Endothelial cell of umbilical vein (primary cell): Measurements from ENCODE around the gene ATXN10. TPM values are rescaled to one million over a fixed set of nuclear protein-coding genes. Genes with fewer than 3 reads are reported as not detected.

Experiments
- BruUV-seq: library from RNA; stranded (reverse); fragments of 400-500 nt; replicated peaks from 2 replicates; lab custom pipeline; 2021; lab: Mats Ljungman, UMichigan
- CTCF ChIA-PET: fragments of 300-600, 350-600 bp; sonication (Branson Sonifier 250); formaldehyde crosslinking; loops from one replicate; lab custom pipeline; 2021; ENCODE audit warnings: antibody characterized with exemption, inconsistent platforms; lab: Charles Lee
- POLR2A ChIA-PET: fragments of 300-600, 350-600 bp; sonication (Branson Sonifier 250); formaldehyde crosslinking; loops from one replicate; lab custom pipeline; 2021; ENCODE audit warnings: antibody characterized with exemption, inconsistent platforms; lab: Charles Lee
- DNase-seq: peaks from one replicate; pipeline ENCODE4 v3.0.0-alpha.2; 2011; ENCODE audit warnings: low read depth, low spot score
- FAIRE-seq: peaks from 2 replicates; lab custom pipeline; 2011; peaks lifted over from hg19 to GRCh38; lab: Jason Lieb, UNC
- H2AFZ ChIP-seq: 2 replicates; pipeline ENCODE4 v1.6.0; 2012; ENCODE audit warnings: low read depth, low read length, control low read depth, inconsistent platforms
- H3K27ac ChIP-seq: 2 replicates; pipeline ENCODE4 v1.5.1; 2011; ENCODE audit warnings: low read depth, mild to moderate bottlenecking, control low read depth, low read length, moderate library complexity; ENCODE audit not compliant: insufficient read depth
- H3K27me3 ChIP-seq, 2 experiments: 2 replicates each; pipeline versions ENCODE4 v1.6.0 to v1.6.1; 2011; ENCODE audit warnings: low read length in 2 of 2, mixed read lengths in 1 of 2; ENCODE audit not compliant: control insufficient read depth in 2 of 2, insufficient read depth in 2 of 2
- H3K36me3 ChIP-seq, 2 experiments: 2 replicates in 1 of 2; 3 replicates in 1 of 2; pipeline ENCODE4 v1.5.1; 2011; ENCODE audit warnings: low read length in 2 of 2, mild to moderate bottlenecking in 1 of 2, moderate library complexity in 1 of 2; ENCODE audit not compliant: control insufficient read depth in 2 of 2, insufficient read depth in 2 of 2; ENCODE audit errors: extremely low read depth in 1 of 2
- H3K4me1 ChIP-seq: 3 replicates; pipeline ENCODE4 v1.5.1; 2011; ENCODE audit warnings: mild to moderate bottlenecking, low read length; ENCODE audit not compliant: control insufficient read depth, insufficient read depth; ENCODE audit errors: extremely low read depth
- H3K4me2 ChIP-seq: 2 replicates; pipeline ENCODE4 v1.6.1; 2011; ENCODE audit warnings: low read length, control low read depth, mixed read lengths; ENCODE audit not compliant: insufficient read depth
- H3K4me3 ChIP-seq, 3 experiments: fragments of 200-600 bp in 1 of 3; sonication (generic), shearing (Covaris generic) in 1 of 3; replicated peaks in 1 of 3; 2 replicates each; pipeline ENCODE4 v1.5.1; 2011 to 2016; ENCODE audit warnings: control low read depth in 3 of 3, low read length in 3 of 3, mild to moderate bottlenecking in 2 of 3, inconsistent platforms in 1 of 3, low read depth in 1 of 3, moderate library complexity in 1 of 3; ENCODE audit not compliant: insufficient read depth in 1 of 3
- H3K79me2 ChIP-seq: 2 replicates; pipeline ENCODE4 v1.6.0; 2012; ENCODE audit warnings: low read length, inconsistent platforms; ENCODE audit not compliant: control insufficient read depth, insufficient read depth
- H3K9ac ChIP-seq: replicated peaks from 2 replicates; pipeline ENCODE3; 2011; ENCODE audit warnings: low read length, control low read depth; ENCODE audit not compliant: insufficient read depth; ENCODE audit errors: extremely low read depth
- H3K9me1 ChIP-seq: replicated peaks from 3 replicates; pipeline ENCODE4 v1.6.0; 2011; ENCODE audit warnings: mild to moderate bottlenecking, low read length; ENCODE audit not compliant: control insufficient read depth, insufficient read depth; ENCODE audit errors: extremely low read depth
- H3K9me3 ChIP-seq: replicated peaks from 2 replicates; pipeline ENCODE4 v1.5.1; 2012; ENCODE audit warnings: low read length, inconsistent platforms; ENCODE audit not compliant: control insufficient read depth, insufficient read depth
- H4K20me1 ChIP-seq: replicated peaks from 2 replicates; pipeline ENCODE3; 2011; ENCODE audit warnings: mild to moderate bottlenecking, low read length; ENCODE audit not compliant: control insufficient read depth, insufficient read depth; ENCODE audit errors: extremely low read depth
- EZH2 ChIP-seq: IDR thresholded peaks from 2 replicates; pipeline ENCODE4 v1.6.1; 2012; ENCODE audit warnings: borderline replicate concordance, low read depth, mild to moderate bottlenecking, moderate library complexity, low read length, inconsistent platforms; ENCODE audit not compliant: severe bottlenecking
- FOS ChIP-seq: IDR thresholded peaks from 2 replicates; pipeline ENCODE4 v1.6.1; 2011; ENCODE audit warnings: mild to moderate bottlenecking, low read length, moderate library complexity, borderline replicate concordance; ENCODE audit not compliant: insufficient read depth
- GATA2 ChIP-seq: IDR thresholded peaks from 2 replicates; pipeline ENCODE4 v1.7.0; 2011; ENCODE audit warnings: low read depth, mild to moderate bottlenecking, moderate library complexity, mixed read lengths, low read length; ENCODE audit not compliant: insufficient read length, insufficient read depth
- JUN ChIP-seq: IDR thresholded peaks from 2 replicates; pipeline ENCODE4 v1.6.1; 2011; ENCODE audit warnings: borderline replicate concordance, low read depth; ENCODE audit not compliant: insufficient read length, insufficient read depth
- MYC ChIP-seq: IDR thresholded peaks from one replicate; pipeline ENCODE4 v1.6.1; 2011; ENCODE audit warnings: mild to moderate bottlenecking, low read depth, low read length
- dilution Hi-C: fragments of 300-500 bp; cut with MboI; formaldehyde crosslinking; loops from one replicate; pipeline ENCODE4 v1.15.0; 2019; ENCODE audit warnings: low sequenced_read_pairs; ENCODE audit not compliant: extremely low pct_ligation_motif_present
- intact Hi-C: fragments of 100-400 bp; cut with micrococcal nuclease; formaldehyde crosslinking; loops from one replicate; pipeline ENCODE4 v1.10.0; 2022
- polyA plus RNA-seq, 4 experiments: library from polyadenylated mRNA; depleted of rRNA in 3 of 4; stranded (reverse) in 3 of 4; unstranded in 1 of 4; fragments of >200 nt; gene quantifications; 2 replicates each; pipeline versions ENCODE4 v1.2.1 to v1.2.3, GENCODE V29; 2011 to 2012; ENCODE audit warnings: missing spikeins in 1 of 4
- total RNA-seq: library from RNA; stranded (reverse); gene quantifications from 2 replicates; pipeline ENCODE4 v1.2.3, GENCODE V29; 2021
- TF ChIP-seq, protein P1 (sequence below), 2 donors: IDR thresholded peaks; 1 replicate in 1 of 2; 2 replicates in 1 of 2; pipeline ENCODE4 v1.5.1; 2011; ENCODE audit warnings: low read length in 2 of 2, mild to moderate bottlenecking in 2 of 2, moderate library complexity in 2 of 2, control low read depth in 1 of 2, inconsistent platforms in 1 of 2, low read depth in 1 of 2; ENCODE audit not compliant: insufficient read depth in 1 of 2; ENCODE audit errors: extremely low read depth in 1 of 2

Gene ATXN10
- total and polyA plus RNA-seq, 2 donors (not counting 3 experiments of a cell fraction or from before 2014, with no cell fraction given), result 73.2 to 91.9 TPM

DNA sequence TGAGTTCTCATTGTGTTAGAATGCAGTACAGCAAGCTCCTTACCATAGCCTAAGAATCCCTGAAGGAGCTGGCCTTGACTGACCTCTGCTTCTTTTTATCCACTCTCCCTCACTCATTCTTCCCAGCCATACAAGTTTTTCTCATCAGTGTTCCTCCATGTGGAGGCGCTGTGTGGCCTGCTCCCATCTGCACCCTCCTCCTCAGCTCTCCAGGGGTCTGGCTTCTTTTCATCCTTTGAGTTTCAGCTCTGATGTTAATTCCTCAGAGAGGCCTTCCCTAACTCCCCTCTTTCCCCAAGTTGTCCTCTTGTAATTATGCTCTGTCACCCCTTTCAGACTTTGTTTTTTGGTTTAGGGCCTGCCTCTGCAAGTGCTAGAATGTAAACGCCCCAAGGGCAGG, 160.5 kb downstream of the ATXN10 start:
- Histone ChIP-seq H3K36me3 (no peaks in the 10 kb centered on the region), H3K4me2 (no peak overlapping the region), H3K27ac (no peak overlapping the region), H4K20me1 (no peaks in the 10 kb centered on the region), H3K9me3 (no peaks in the 10 kb centered on the region), H3K9me1 (no peaks in the 10 kb centered on the region), H3K4me3 (no peak overlapping the region), H3K4me1 (peaks cover 11% of the 10 kb centered on the region), H2AFZ (no peak overlapping the region), H3K79me2 (no peaks in the 10 kb centered on the region), H3K9ac (no peak overlapping the region), H3K27me3 (no peaks in the 10 kb centered on the region)
- CTCF ChIA-PET, result interaction anchor here (1.1 to 3.4 kb wide), 12 partner anchors 9 to 254 kb away, joined by 3 to 20 read pairs (median 5); no protein-coding TSS in a partner anchor
- FAIRE-seq, result no peak
- BruUV-seq, result no TSS peak
- POLR2A ChIA-PET, result no interaction called here
- intact Hi-C loops (no loop called here), dilution Hi-C loops (no loop called here)
- TF ChIP-seq EZH2, result no peak
- TF ChIP-seq, protein P1, sequence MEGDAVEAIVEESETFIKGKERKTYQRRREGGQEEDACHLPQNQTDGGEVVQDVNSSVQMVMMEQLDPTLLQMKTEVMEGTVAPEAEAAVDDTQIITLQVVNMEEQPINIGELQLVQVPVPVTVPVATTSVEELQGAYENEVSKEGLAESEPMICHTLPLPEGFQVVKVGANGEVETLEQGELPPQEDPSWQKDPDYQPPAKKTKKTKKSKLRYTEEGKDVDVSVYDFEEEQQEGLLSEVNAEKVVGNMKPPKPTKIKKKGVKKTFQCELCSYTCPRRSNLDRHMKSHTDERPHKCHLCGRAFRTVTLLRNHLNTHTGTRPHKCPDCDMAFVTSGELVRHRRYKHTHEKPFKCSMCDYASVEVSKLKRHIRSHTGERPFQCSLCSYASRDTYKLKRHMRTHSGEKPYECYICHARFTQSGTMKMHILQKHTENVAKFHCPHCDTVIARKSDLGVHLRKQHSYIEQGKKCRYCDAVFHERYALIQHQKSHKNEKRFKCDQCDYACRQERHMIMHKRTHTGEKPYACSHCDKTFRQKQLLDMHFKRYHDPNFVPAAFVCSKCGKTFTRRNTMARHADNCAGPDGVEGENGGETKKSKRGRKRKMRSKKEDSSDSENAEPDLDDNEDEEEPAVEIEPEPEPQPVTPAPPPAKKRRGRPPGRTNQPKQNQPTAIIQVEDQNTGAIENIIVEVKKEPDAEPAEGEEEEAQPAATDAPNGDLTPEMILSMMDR (IDR thresholded peaks at IDR 0.05; ENCODE audit: extremely low read depth in 1 of 2, insufficient read depth in 1 of 2, low read depth in 1 of 2, low read length in 2 of 2), result no peak
- no peak for TF ChIP-seq MYC
- TF ChIP-seq FOS, result no peak
- TF ChIP-seq JUN, result no peak
- no peak for TF ChIP-seq GATA2
- no peak for DNase-seq
